ENCODE results near the gene FOXP1. TPM values are rescaled to one million over a fixed set of nuclear protein-coding genes. Genes with fewer than 3 reads are reported as not detected.

The FOXP1 gene
- total RNA-seq, 2 donors from 2014 or later: 59.7 to 65.4 TPM

GRCh38 chr3:71582612-71583565 is 639 bp downstream of the FOXP1 start:
- Mint-ChIP-seq H3K9me3 (no peaks in the 10 kb centered on the region), H3K4me1 (ENCODE audit: low read depth in 2 of 2) (peaks cover 29 to 31% of the 10 kb centered on the region in 2 donors)

GRCh38 chr3:71582036-71582611 is 1.4 kb downstream of the FOXP1 start:
- ATAC-seq (peak in 1 of 2 donors; percentile 21), DNase-seq (ENCODE audit: low spot score) (no peak)
- peak overlapping the region; percentile 74 to 87 for H3K27ac Mint-ChIP-seq
- H3K9me3 Mint-ChIP-seq: no peaks in the 10 kb centered on the region
- no peaks in the 10 kb centered on the region for H3K36me3 Mint-ChIP-seq
- peaks cover 29 to 38% of the 10 kb centered on the region in 2 donors for H3K4me1 Mint-ChIP-seq (ENCODE audit: low read depth in 2 of 2)
- peak overlapping the region; percentile 96 for H3K4me3 Mint-ChIP-seq
- H3K27me3 Mint-ChIP-seq: peaks cover 6 to 7% of the 10 kb centered on the region in 2 donors

More at GRCh38 chr3:71582612-71583565, 639 bp downstream of the FOXP1 start:
- peak overlapping the region; percentile 96 for H3K4me3 Mint-ChIP-seq
- peak; percentile 80 for DNase-seq (ENCODE audit: low spot score)
- ATAC-seq: peak; percentile 63 to 74
- H3K27me3 Mint-ChIP-seq: peaks cover 6 to 7% of the 10 kb centered on the region in 2 donors
- H3K27ac Mint-ChIP-seq: peak overlapping the region; percentile 85 to 97
- H3K36me3 Mint-ChIP-seq: no peaks in the 10 kb centered on the region

- H3K4me1 Mint-ChIP-seq (ENCODE audit: low read depth in 2 of 2): peaks cover 29 to 38% of the 10 kb centered on the region in 2 donors
- H3K4me3 Mint-ChIP-seq: peak overlapping the region; percentile 96
- DNase-seq (ENCODE audit: low spot score) (no peak), ATAC-seq (peak in 1 of 2 donors; percentile 48)
- H3K27ac Mint-ChIP-seq: peak overlapping the region; percentile 74 to 87
- H3K36me3 Mint-ChIP-seq: no peaks in the 10 kb centered on the region
- H3K27me3 Mint-ChIP-seq: peaks cover 6 to 7% of the 10 kb centered on the region in 2 donors
- H3K9me3 Mint-ChIP-seq: no peaks in the 10 kb centered on the region
Measured at GRCh38 chr3:71581457-71582035, 2.0 kb downstream of the FOXP1 start.

- Mint-ChIP-seq H3K9me3 (no peaks in the 10 kb centered on the region), H3K4me1 (ENCODE audit: low read depth in 2 of 2) (peaks cover 26 to 34% of the 10 kb centered on the region in 2 donors), H3K27ac (peak overlapping the region; percentile 64 to 84), H3K27me3 (peaks cover 6 to 7% of the 10 kb centered on the region in 2 donors), H3K4me3 (peak overlapping the region; percentile 96), H3K36me3 (no peaks in the 10 kb centered on the region)
- DNase-seq (ENCODE audit: low spot score) (no peak), ATAC-seq (no peak)
Measured at GRCh38 chr3:71580636-71581456, 2.7 kb downstream of the FOXP1 start.

GRCh38 chr3:71579935-71580406 is 3.6 kb downstream of the FOXP1 start:
- no peak for DNase-seq (ENCODE audit: low spot score)
- Mint-ChIP-seq H3K4me3 (peak overlapping the region; percentile 96), H3K27me3 (peaks cover 6 to 7% of the 10 kb centered on the region in 2 donors), H3K27ac (no peak overlapping the region), H3K36me3 (no peaks in the 10 kb centered on the region), H3K4me1 (ENCODE audit: low read depth in 2 of 2) (peaks cover 24 to 31% of the 10 kb centered on the region in 2 donors), H3K9me3 (no peaks in the 10 kb centered on the region)
- no peak for ATAC-seq

- Mint-ChIP-seq H3K27me3 (peaks cover 6 to 7% of the 10 kb centered on the region in 2 donors), H3K36me3 (no peaks in the 10 kb centered on the region), H3K4me3 (no peak overlapping the region), H3K9me3 (no peaks in the 10 kb centered on the region), H3K4me1 (ENCODE audit: low read depth in 2 of 2) (peaks cover 19 to 26% of the 10 kb centered on the region in 2 donors), H3K27ac (no peak overlapping the region)
- DNase-seq (ENCODE audit: low spot score) (no peak), ATAC-seq (no peak)
Measured at GRCh38 chr3:71579326-71579934, 4.1 kb downstream of the FOXP1 start.

GRCh38 chr3:71578054-71578751 is 5.3 kb downstream of the FOXP1 start:
- ATAC-seq: no peak
- Mint-ChIP-seq H3K27me3 (peaks cover 6 to 7% of the 10 kb centered on the region in 2 donors), H3K27ac (no peak overlapping the region), H3K4me3 (no peak overlapping the region), H3K36me3 (no peaks in the 10 kb centered on the region), H3K4me1 (ENCODE audit: low read depth in 2 of 2) (peaks cover 12 to 21% of the 10 kb centered on the region in 2 donors), H3K9me3 (no peaks in the 10 kb centered on the region)
- no peak for DNase-seq (ENCODE audit: low spot score)

- peaks cover 9 to 19% of the 10 kb centered on the region in 2 donors for H3K4me1 Mint-ChIP-seq (ENCODE audit: low read depth in 2 of 2)
- H3K27ac Mint-ChIP-seq: no peak overlapping the region
- H3K36me3 Mint-ChIP-seq: no peaks in the 10 kb centered on the region
- DNase-seq (ENCODE audit: low spot score): no peak
- no peaks in the 10 kb centered on the region for H3K9me3 Mint-ChIP-seq
- no peak for ATAC-seq
- H3K27me3 Mint-ChIP-seq: peaks cover 6 to 7% of the 10 kb centered on the region in 2 donors
- peak overlapping the region; percentile 21 for H3K4me3 Mint-ChIP-seq
Measured at GRCh38 chr3:71577011-71577410, 6.5 kb downstream of the FOXP1 start.

- no peak for ATAC-seq
- no peaks in the 10 kb centered on the region for H3K36me3 Mint-ChIP-seq
- H3K27ac Mint-ChIP-seq: no peak overlapping the region
- no peak for DNase-seq (ENCODE audit: low spot score)
- peaks cover 0 to 9% of the 10 kb centered on the region in 2 donors for H3K4me1 Mint-ChIP-seq (ENCODE audit: low read depth in 2 of 2)
- peaks cover 0 to under 1% of the 10 kb centered on the region in 2 donors for H3K27me3 Mint-ChIP-seq
- no peak overlapping the region for H3K4me3 Mint-ChIP-seq
- no peaks in the 10 kb centered on the region for H3K9me3 Mint-ChIP-seq
Measured at GRCh38 chr3:71575433-71575832, 8.1 kb downstream of the FOXP1 start.

GRCh38 chr3:71573181-71573580 is 10.3 kb downstream of the FOXP1 start:
- H3K27me3 Mint-ChIP-seq: no peaks in the 10 kb centered on the region
- no peak for ATAC-seq
- no peak for DNase-seq (ENCODE audit: low spot score)
- no peaks in the 10 kb centered on the region for H3K36me3 Mint-ChIP-seq
- no peaks in the 10 kb centered on the region for H3K9me3 Mint-ChIP-seq
- H3K27ac Mint-ChIP-seq: no peak overlapping the region
- H3K4me3 Mint-ChIP-seq: no peak overlapping the region
- H3K4me1 Mint-ChIP-seq (ENCODE audit: low read depth in 2 of 2): peaks cover 0 to 9% of the 10 kb centered on the region in 2 donors

GRCh38 chr3:71570546-71570945 is 13.0 kb downstream of the FOXP1 start:
- H3K9me3 Mint-ChIP-seq: no peaks in the 10 kb centered on the region
- H3K4me3 Mint-ChIP-seq: no peak overlapping the region
- H3K27me3 Mint-ChIP-seq: no peaks in the 10 kb centered on the region
- DNase-seq (ENCODE audit: low spot score) (no peak), ATAC-seq (no peak)
- H3K27ac Mint-ChIP-seq: no peak overlapping the region
- no peaks in the 10 kb centered on the region for H3K36me3 Mint-ChIP-seq
- peaks cover 0 to 4% of the 10 kb centered on the region in 2 donors for H3K4me1 Mint-ChIP-seq (ENCODE audit: low read depth in 2 of 2)

GRCh38 chr3:71568207-71568606 is 15.3 kb downstream of the FOXP1 start:
- ATAC-seq (no peak), DNase-seq (ENCODE audit: low spot score) (no peak)
- Mint-ChIP-seq H3K4me3 (no peak overlapping the region), H3K4me1 (ENCODE audit: low read depth in 2 of 2) (peaks cover 4% of the 10 kb centered on the region in 2 donors), H3K27me3 (no peaks in the 10 kb centered on the region), H3K27ac (no peak overlapping the region), H3K9me3 (no peaks in the 10 kb centered on the region), H3K36me3 (no peaks in the 10 kb centered on the region)

All from natural killer cell treated with Interleukin-12 subunit alpha and Interleukin-12 subunit beta and Interleukin-15 and Interleukin-18, amount 100 ng/mL, for 72 hours (primary cell).